GM19043 (cell line): ENCODE results near the gene CFAP92.

Experiments used
- ATAC-seq: cut with Tn5 transposase; IDR thresholded peaks from one replicate; pipeline ENCODE4 v1.9.1; 2021; ENCODE audit warnings: low read depth; ENCODE audit not compliant: unreplicated experiment

Gene CFAP92

DNA sequence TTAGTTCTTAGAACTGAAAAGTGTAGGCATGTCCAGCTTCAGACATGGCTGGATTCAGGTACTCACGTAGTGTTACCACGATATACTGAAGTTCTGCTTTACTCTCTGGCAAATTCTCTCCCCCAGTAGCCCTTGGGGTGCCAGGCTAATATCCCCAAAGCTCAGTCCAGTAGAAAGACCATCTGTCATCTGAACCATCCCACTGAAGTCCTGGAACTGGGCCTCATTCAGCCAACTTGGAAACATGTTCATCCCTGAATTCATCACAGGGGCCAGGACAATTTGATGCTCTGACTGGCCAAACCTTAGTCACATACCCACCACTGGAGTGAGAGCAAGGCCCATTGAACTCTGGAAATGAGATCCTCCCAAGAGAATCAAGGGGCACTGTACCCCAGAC is 15.4 kb upstream of the CFAP92 start:
- no peak for ATAC-seq

DNA sequence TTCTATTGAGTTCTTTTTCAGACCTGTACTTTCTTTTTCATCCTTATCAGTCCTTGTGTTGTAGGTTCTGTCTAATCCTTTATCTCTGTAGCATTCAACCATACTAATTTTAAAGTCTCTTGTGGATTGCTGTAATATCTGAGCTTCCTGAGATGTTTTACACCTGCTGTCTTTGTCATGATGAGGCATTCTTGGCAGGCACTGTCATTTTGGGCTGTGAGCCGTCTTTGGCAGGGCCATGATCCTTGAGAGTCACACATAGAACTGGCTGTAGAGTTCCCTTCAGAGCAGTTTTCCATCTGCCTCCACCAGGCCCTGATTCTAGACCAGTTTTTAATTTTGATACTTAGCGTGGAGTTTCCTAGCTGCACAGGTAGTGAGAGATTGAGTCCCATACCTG is 13.9 kb upstream of the CFAP92 start:
- ATAC-seq, result no peak

DNA sequence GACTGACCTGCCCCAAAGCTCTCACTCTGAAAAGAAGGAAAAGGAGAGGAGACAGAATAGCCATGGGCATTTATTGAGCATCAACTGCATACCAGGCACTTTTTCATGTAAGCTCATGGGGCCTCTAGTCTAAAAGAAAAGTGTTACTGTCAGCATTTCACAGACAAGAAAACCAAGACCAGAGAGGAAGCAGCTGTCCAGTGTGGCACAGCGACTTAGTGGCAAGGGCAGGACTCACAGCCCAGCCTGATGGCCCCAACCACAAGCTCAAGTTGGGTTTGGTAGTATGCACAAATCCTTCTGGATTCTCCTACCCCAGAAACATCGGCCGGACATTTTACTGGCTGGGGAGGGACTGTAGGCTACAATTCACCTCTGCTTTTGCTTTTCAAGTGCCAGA is 13.0 kb upstream of the CFAP92 start:
- ATAC-seq, result no peak

DNA sequence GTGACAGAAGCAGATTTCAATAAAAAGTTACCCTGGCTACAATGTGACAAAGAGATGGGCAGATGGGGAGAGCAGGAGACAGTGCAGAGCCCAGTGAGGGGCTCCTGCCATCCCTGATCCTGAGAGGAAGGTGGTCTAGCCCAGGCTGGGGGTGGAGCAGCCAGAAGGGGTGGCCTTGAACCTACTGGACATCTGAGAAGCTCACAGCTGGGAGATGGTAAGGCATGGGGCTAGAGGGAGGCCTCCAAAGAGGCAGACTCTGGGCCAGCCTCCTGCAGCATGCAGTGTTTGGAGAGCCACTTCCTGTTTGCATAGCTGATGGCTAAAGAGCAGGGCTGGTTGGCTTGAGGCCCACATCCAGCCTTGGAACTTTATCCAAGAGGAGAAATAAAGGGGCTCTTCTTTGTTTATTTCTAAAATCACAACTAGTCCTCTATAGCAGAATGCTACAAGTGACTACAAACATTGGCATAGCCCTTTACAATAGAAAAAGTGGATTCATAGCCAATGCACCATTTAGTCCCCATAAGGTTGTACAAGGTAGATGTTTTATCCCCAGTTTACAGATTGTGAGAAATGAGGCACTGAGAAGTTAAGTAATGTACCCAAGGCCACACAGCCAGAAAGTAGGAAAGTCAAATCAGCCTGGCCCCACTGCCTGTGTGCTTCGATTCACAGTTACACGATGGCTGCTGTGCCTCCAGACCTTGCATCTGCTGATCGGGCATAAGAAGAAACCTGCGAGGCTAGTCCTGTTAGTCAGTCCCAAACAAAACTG is 11.8 kb upstream of the CFAP92 start:
- no peak for ATAC-seq

DNA sequence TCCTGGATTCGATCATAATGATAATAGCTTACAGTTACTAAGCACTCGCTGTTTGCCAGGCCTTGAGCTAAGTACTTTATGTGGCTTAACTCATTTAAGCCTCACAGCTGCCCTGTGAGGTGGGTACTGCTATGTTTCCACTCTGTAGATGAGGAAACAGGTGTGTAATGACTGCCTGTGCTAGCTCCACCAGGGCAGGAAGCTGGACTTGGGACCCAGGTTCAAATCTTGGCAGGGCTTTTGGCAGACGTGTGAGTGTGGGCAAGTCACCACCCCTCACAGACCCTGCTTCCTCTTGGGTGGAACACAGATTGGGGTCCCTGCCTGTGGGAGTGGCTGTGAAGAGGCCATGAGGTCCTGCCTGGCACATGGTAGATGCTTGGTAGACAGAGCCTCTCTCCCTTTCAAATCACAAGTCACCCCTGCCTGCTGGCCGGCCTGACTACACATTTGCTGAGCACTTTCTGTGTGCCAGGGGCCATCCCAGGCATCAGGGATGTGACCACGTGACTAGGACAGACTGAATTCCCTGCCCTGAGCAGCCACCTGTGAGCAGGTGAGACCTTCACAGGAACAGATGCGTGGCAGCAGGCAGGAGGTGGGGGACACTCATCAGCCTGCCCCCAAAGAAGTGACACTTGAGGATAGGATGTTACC is 10.9 kb upstream of the CFAP92 start:
- no peak for ATAC-seq

DNA sequence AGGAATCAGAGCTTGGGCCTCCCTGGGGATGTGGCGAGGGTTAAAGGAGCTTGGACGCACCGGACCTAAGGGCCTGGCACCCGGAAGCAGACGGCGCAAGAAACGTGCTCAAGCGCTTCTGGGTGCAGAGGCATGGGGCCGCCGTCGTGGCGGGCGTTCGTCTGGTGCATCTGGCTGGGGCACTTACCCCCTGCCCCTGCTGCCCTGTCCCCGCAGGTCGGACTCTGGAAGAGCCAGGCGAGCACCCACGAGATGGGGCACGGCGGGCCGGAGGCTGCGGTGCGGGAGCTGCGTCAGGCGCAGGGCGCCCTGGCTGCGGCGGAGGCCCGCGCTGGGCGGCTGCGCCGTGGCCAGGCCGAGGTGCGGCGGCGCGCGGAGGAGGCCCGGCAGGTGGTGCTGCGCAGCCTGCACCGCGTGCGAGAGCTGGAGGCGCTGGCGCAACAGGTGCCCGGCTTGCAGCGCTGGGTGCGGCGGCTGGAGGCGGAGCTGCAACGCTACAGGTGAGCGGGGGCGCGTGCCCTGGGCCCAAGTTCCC is 9.8 kb upstream of the CFAP92 start:
- no peak for ATAC-seq

DNA sequence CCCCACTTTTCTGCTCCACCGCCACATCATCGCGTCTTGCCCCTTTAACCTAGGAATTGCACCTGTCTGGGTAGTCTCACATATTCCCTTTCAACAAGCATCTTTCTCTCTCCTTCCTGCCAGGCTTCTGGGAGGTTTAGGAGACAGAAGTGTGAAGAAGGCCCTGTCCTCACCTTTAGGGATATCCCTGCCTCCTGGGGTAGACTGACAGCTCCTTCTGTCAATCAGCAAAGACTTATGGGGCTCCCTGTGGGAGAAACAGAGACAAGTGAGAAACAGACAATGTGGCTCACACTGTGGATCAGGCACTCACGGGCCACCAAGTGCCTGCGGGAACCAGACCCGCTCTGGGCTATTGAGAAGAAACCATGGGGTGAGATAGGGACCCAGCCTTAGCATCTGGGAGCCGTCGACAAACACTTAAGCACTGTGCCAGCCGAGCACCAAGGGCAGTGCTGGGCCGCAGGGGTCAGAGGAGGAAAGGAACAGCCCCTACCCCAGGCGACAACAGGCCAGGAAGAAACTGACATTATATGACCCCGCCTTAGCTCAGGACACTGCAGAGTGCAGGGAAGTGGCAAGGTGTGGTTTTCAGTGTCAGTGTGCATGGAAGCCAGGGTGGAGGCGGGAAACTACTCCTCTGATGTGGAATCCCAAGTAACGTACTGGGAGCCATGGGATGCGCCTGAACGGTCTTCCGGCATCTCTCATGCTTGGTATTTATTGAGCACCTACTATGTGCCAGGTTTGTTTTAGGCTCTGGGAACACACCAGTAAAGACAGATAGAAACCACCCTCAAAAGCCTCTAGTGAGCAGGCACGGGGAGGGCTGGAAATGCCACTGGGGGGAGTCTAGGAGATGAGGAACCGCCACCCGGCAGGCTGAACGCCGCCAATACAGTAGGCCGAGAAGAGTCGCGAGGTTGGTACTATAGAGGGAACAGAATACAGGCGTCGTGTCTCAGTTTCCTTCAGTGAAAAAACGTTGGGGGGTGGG is 9.0 kb upstream of the CFAP92 start:
- no peak for ATAC-seq

DNA sequence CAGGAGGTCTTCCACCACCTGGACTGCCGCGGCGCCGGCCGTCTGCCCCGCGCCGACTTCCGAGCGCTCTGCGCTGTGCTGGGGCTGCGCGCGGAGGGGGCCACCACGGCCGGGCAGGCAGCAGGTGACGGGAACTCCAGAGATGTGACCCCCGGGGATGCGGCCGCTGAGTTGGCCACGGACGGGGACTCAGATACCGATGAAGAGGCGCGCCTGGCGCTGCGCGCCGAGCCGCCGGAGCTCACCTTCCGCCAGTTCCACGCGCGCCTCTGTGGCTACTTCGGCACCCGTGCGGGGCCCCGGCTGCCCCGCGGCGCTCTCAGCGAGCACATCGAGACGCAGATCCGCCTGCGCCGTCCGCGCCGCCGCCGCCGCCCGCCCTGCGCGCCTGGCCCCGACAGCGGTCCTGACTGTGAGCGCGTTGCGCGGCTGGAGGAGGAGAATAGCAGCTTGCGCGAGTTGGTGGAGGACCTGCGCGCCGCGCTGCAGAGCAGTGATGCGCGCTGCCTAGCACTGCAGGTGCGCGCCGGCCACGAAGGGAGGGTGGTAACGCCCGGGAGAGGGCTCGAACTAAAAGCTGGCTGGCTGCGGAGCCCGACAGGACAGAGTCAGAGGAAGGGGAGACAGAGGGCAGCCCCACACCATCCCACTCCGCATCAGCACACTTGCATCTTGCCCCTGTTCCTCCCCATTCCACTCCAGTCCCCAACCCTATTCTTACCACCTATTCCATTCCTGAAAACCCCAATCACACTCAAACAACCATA is 8.1 kb upstream of the CFAP92 start:
- ATAC-seq, result no peak

DNA sequence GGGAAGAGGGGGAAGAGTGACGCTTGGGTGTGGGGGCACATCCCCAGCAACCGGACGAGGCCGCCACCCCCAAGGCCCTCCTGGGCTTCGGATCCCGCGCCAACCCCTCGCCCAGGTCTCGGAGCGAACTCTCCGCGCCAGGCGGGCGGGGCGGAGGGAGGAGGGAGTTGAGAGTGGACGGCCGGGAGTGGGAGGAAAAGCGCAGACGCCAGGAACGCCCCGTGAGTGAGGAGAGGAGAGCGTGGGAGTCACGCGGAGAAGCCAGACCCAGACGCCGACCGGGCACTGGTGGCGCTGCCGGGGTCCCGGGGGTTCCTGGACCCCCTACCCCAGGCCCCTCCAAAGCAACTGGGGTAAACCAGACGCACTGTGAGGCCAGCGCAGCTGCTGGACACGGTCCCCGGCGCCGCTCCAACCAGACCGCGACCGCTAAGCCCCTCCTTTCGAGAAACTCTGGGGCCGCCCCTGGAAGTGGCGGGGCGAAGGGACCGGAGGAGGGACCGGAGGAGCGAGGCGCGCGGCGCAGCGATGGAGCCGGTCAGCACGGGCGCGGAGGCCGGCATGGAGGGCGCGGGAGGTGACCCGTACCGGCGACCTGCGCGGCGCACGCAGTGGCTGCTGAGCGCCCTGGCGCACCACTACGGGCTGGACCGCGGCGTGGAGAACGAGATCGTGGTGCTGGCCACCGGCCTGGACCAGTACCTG is 7.4 kb upstream of the CFAP92 start, which contains the start of gene EFCC1:
TSS of gene EFCC1 (plus strand) at position 204 of the 705 bp plus-strand sequence. CDS start at position 529, 325 bp downstream.
- no peak for ATAC-seq

DNA sequence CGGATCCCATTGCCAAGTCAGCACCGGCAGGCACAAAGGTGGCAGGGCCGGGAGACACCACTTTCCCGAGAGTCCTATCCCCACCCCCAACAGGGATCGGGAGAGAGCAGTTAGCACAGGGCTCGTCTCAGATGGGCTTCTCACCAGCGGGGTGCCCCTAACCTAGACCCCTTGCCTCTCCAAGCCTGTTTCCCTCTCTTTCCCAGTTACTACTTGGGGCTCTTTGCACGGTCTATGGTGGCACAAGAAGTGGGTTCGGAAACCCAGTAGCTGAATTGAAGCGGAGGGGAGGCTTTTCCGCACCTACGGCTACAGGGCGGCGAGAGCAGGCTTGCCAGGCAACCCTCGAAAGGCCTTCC is 6.8 kb upstream of the CFAP92 start:
- ATAC-seq, result no peak

DNA sequence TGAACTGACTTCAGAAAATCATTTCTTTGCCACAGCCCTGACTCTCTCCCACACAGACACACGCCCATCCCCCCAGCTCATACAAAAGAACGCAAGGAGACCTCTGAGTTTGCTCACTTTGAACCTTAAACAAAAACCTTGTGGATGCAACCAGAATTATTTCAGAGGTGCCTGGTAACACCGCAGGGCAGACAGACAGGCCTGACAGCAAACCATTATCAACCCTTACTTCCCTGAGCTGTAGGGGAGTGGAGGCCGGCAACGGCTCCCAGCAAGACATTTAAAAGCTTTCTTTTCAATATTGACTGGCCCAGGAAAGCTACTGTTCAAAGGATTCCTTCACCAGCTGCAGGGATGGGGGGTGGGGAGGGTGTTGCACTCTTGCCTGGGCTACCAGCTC is 5.2 kb upstream of the CFAP92 start:
- no peak for ATAC-seq

DNA sequence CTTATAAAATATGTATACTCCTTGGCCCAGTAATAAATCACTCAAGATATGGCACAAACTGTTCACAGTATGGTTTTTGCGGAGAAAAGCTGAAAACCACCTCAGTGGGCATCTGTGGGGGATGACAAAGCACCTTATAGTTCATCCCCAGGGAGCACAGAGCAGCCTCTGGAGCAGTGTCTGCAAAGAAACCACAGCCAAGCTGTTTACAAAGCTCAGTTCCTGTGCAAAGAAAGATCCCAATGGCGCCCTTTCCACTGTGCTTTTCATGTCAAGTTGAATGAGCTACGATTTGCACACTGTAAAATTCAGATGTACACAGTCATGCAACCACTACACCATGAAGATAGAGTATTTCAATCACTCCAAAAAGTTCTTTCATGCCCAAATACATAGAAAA is 4.7 kb upstream of the CFAP92 start:
- no peak for ATAC-seq

DNA sequence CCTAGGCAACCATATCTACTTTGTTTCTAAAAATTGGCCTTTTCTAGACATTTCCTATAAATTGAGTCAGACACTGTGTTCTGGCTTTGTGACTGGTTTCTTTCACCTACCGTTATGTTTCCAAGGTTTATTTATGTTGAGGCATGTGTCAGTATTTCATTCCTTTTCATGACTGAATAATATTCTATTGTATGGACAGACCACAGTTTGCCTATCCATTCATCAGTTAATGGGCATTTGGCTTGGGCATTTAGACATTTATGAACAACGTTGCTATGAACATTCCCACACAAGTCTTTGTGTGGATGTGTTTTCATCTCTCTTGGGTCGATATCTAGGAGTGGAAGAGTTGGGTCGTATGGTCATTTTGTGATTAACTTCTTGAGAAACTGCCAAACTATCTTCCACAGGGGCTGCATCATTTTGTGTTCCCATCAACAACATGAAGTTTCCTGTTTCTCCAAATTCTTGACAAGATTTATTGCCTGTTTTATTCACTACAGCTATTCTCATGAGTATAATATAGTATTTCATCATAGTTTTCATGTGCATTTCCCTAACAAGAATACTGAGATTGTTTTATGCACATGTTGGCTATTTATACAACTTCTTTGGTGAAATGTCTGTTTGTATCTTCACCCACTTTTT is 3.7 kb upstream of the CFAP92 start:
- no peak for ATAC-seq

DNA sequence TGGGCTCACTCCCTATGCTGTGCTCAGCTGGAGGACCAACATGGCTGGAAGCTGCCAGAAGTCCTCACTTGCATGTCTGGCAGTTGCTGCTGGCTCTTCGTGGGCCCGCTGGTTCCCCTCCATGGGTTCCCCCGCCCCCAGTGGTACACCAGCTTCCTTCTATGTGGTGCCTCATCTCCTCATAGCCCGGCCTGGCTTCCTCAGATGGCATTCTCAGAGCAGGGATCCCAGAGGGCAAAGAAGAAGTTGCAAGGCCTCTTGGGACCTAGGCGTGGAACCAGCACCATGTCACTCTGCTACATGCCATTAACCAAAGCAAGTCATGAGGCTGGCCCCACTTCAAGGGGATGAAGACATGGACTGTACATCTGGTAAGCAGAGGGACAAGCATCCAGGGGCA is 2.9 kb upstream of the CFAP92 start:
- no peak for ATAC-seq

DNA sequence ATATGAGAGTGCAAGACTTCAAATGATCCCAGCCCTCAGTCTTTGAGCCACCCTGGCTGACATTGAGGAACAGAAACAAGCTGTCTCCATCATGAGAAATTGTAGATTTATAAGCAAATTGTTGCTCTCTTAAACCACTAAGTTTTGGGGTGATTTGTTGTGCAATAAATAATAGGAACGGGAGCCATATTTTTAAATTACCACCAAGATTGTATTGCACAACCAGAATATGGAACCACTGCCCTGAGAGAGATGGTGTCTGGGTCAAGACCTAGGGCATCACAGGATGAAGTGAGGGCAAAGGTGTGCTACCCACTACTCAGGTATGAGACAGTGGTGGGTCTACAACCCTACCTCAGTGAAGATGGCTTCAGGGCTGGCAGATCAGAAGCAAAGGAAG is 2.3 kb upstream of the CFAP92 start:
- ATAC-seq, result no peak

DNA sequence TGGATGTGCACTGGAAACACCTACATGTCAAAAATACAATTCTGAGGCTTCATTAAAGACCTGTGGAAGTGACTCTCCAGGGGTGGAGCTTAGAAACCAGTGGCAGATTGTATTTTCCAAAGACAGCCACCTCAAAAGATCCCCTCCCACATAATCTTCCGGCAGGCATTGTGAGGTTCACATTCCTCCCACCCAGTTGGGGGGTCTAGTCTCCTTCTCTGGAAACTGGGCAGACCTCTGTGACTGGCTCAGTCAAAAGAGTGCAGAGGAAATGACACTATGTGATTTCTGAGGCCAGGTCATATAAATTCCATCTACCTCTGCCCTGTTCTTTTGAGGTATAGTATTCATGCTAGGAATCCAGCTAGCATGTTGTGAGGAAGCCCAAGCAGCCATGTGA is 1.9 kb upstream of the CFAP92 start:
- no peak for ATAC-seq

DNA sequence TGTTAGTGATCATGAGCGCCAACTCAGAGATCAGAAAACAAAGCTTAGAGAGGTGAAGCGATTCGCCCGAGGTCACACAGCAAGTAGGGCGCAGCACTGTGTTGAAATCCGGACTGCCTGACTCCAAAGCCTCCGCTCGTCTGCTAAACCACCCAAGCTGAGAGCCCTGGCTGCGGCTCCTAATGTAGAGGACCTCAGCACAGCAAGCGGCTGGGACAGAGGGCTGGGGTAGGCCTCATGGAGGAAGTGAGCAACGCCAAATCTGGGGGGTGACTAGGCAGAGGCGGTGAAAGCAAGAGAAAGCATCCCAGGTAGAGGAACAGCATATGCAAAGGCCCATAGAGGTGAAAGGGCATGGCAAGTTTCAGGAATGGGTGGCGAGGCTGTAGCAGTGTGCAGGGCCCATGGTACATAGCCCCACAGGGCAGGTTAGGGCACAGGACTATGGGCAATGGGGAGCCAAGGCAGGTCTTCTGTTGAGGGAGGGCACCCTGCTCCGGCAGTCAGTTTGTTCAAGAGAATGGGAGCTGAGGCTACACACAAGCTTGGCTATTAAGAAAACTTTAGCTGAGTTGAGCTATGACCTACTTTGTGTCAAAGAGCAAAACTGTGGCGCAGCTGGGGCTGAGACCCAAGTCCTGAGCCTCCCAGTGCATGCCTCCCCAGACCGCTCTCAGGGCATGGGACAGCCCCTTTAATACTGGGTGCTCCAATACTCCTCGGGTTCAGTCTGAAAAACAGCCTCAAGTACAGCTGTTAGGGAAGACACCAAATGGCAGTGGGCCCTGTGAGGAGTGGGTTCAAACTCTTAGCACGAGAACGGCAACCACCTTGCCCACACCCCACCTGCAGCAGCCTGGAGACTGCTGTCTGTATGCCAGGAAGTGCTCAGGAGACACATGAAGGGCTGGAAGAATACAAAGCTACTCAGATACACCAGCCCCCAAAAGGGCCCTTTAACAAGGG is 988 bp upstream of the CFAP92 start:
- no peak for ATAC-seq

DNA sequence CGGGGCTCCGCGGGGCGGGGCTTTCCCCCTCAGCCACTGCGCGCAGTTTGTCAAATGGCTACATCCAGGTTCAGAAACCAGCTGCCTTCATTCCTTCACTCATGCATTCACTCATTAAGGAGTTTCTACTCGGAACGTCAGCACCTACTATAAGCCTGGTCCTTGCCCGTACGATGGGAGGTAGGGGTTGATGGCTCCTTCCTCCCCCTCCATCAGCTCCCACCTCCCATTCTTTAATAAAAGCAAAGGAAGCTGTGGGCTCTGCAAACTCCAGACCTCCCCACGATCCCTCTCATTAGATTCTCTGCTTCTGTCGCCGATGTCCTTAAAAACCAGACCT is 267 bp upstream of the CFAP92 start:
- no peak for ATAC-seq
